PC-3 (cell line): Measurements from ENCODE around the gene LTBP4. TPM values are rescaled to one million over a fixed set of nuclear protein-coding genes. Genes with fewer than 3 reads are reported as not detected.

Experiments used
- ATAC-seq: fragments of 200-7000 bp; cut with Tn5 transposase; 2 replicates; pipeline ENCODE4 v1.9.1; 2020; ENCODE audit warnings: mild to moderate bottlenecking, moderate library complexity
- BruUV-seq: library from RNA; stranded (reverse); fragments of 400-500 nt; replicated peaks from 2 replicates; lab custom pipeline; 2021; lab: Mats Ljungman, UMichigan
- CTCF ChIA-PET: fragments of 300-600 bp; sonication (Branson Sonifier 250); formaldehyde crosslinking; loops from one replicate; lab custom pipeline; 2022; ENCODE audit warnings: antibody characterized with exemption; lab: Charles Lee
- POLR2A ChIA-PET: fragments of 300-600 bp; sonication (Branson Sonifier 250); formaldehyde crosslinking; loops from one replicate; lab custom pipeline; 2022; ENCODE audit warnings: antibody characterized with exemption; ENCODE audit not compliant: unreplicated experiment; lab: Charles Lee
- DNase-seq: peaks from one replicate; pipeline ENCODE4 v3.0.0-alpha.2; 2015
- H2AFZ ChIP-seq: fragments of 300-600 bp; sonication (generic); 2 replicates; pipeline ENCODE4 v1.6.0; 2016; ENCODE audit warnings: antibody characterized with exemption, low read length
- H3F3A ChIP-seq: fragments of 300-600 bp; sonication (generic); one replicate; pipeline ENCODE4 v1.6.0; 2017; ENCODE audit warnings: antibody characterized with exemption, low read length, control low read depth, mild to moderate bottlenecking; ENCODE audit not compliant: unreplicated experiment
- H3K27ac ChIP-seq: fragments of 300-600 bp; sonication (generic); 2 replicates; pipeline ENCODE4 v1.5.1; 2016; ENCODE audit warnings: mild to moderate bottlenecking, low read length
- H3K27me3 ChIP-seq: fragments of 300-600 bp; sonication (generic); 2 replicates; pipeline ENCODE4 v1.6.1; 2016; ENCODE audit warnings: low read length, mixed read lengths
- H3K36me3 ChIP-seq: fragments of 300-600 bp; sonication (generic); 2 replicates; pipeline ENCODE4 v1.6.1; 2016; ENCODE audit warnings: low read depth, mixed run types, low read length, mixed read lengths
- H3K4me1 ChIP-seq: fragments of 300-600 bp; sonication (generic); 2 replicates; pipeline ENCODE4 v1.5.1; 2016; ENCODE audit warnings: low read length; ENCODE audit not compliant: insufficient read depth
- H3K4me2 ChIP-seq: fragments of 300-600 bp; sonication (generic); 2 replicates; pipeline ENCODE4 v1.6.0; 2016; ENCODE audit warnings: low read length
- H3K4me3 ChIP-seq: fragments of 300-600 bp; sonication (generic); 2 replicates; pipeline ENCODE4 v1.5.1; 2016; ENCODE audit warnings: mild to moderate bottlenecking, low read length, mixed read lengths
- H3K79me2 ChIP-seq: fragments of 300-600 bp; sonication (generic); 2 replicates; pipeline ENCODE4 v1.6.1; 2017; ENCODE audit warnings: low read length, mixed read lengths
- H3K9ac ChIP-seq: fragments of 300-600 bp; sonication (generic); 2 replicates; pipeline ENCODE4 v1.6.0; 2016; ENCODE audit warnings: mild to moderate bottlenecking, low read length
- H3K9me2 ChIP-seq: fragments of 300-600 bp; sonication (generic); replicated peaks from 2 replicates; pipeline ENCODE4 v1.6.1; 2016; ENCODE audit warnings: mixed run types, low read length, mixed read lengths
- H3K9me3 ChIP-seq: fragments of 300-600 bp; sonication (generic); 2 replicates; pipeline ENCODE4 v1.6.1; 2016; ENCODE audit warnings: low read length, mixed read lengths
- H4K20me1 ChIP-seq: fragments of 300-600 bp; sonication (generic); 2 replicates; pipeline ENCODE4 v1.6.1; 2016; ENCODE audit warnings: low read length, mixed read lengths
- CTCF ChIP-seq: fragments of 300-600 bp; sonication (generic); conservative IDR thresholded peaks from 2 replicates; pipeline ENCODE4 v1.5.1; 2017; ENCODE audit warnings: antibody characterized with exemption, low read depth, mild to moderate bottlenecking, low read length
- EZH2 ChIP-seq: fragments of 300-600 bp; sonication (generic); IDR thresholded peaks from one replicate; pipeline ENCODE4 v1.6.1; 2017; ENCODE audit warnings: antibody characterized with exemption, mild to moderate bottlenecking, low read length; ENCODE audit not compliant: unreplicated experiment
- EZH2phosphoT487 ChIP-seq: fragments of 300-600 bp; sonication (generic); IDR thresholded peaks from 2 replicates; pipeline ENCODE4 v1.6.1; 2018; ENCODE audit warnings: mild to moderate bottlenecking, antibody characterized with exemption, low read length, borderline replicate concordance
- intact Hi-C: fragments of 100-400 bp; cut with micrococcal nuclease; formaldehyde crosslinking; loops from 2 replicates; pipeline ENCODE4 v1.9.0; 2023
- total RNA-seq: library from RNA; depleted of rRNA; stranded (reverse); fragments of >200 nt; gene quantifications from 2 replicates; pipeline ENCODE4 v1.2.3, GENCODE V29; 2014

LTBP4 gene
- total RNA-seq, 1 experiment from 2014 or later: 8.9 TPM

GRCh38 chr19:40608957-40609356, 7.8 kb downstream of the LTBP4 start:
- no peaks in the 10 kb centered on the region for H3K27me3 ChIP-seq
- no peaks in the 10 kb centered on the region for H3K36me3 ChIP-seq
- H3K4me1 ChIP-seq: peaks cover 25% of the 10 kb centered on the region; the same call in 1 of the 2 replicates
- CTCF ChIA-PET: no interaction called here
- no peaks in the 10 kb centered on the region for H3F3A ChIP-seq
- H3K9ac ChIP-seq: no peak overlapping the region
- intact Hi-C loops: no loop called here
- H2AFZ ChIP-seq: no peak overlapping the region
- DNase-seq (no peak), ATAC-seq (no peak)
- POLR2A ChIA-PET: no interaction called here
- no peaks in the 10 kb centered on the region for H3K9me3 ChIP-seq
- H3K4me3 ChIP-seq: no peak overlapping the region
- TF ChIP-seq CTCF (no peak), EZH2phosphoT487 (no peak), EZH2 (no peak)
- no peak overlapping the region for H3K4me2 ChIP-seq
- H3K9me2 ChIP-seq: no peaks in the 10 kb centered on the region
- H3K79me2 ChIP-seq: no peaks in the 10 kb centered on the region
- H3K27ac ChIP-seq: no peak overlapping the region
- BruUV-seq: TSS peak; percentile 11
- H4K20me1 ChIP-seq: no peaks in the 10 kb centered on the region

GRCh38 chr19:40609561-40610395, 8.6 kb downstream of the LTBP4 start:
- H3K9me2 ChIP-seq: no peaks in the 10 kb centered on the region
- ATAC-seq (no peak), DNase-seq (no peak)
- H3K9me3 ChIP-seq: no peaks in the 10 kb centered on the region
- intact Hi-C loops: no loop called here
- POLR2A ChIA-PET: interaction anchor here (0.6 kb wide), 1 partner anchor 36 kb away, joined by 19 read pairs; no protein-coding TSS in a partner anchor
- H4K20me1 ChIP-seq: no peaks in the 10 kb centered on the region
- no peaks in the 10 kb centered on the region for H3K27me3 ChIP-seq
- no peak overlapping the region for H3K4me3 ChIP-seq
- CTCF ChIA-PET: no interaction called here
- no peak overlapping the region for H2AFZ ChIP-seq
- TF ChIP-seq EZH2 (no peak), CTCF (no peak), EZH2phosphoT487 (no peak)
- no peak overlapping the region for H3K4me2 ChIP-seq
- H3K27ac ChIP-seq: no peak overlapping the region
- H3K79me2 ChIP-seq: no peaks in the 10 kb centered on the region
- H3K4me1 ChIP-seq: peaks cover 26% of the 10 kb centered on the region
- H3K9ac ChIP-seq: no peak overlapping the region
- H3F3A ChIP-seq: no peaks in the 10 kb centered on the region
- no TSS peak for BruUV-seq
- no peaks in the 10 kb centered on the region for H3K36me3 ChIP-seq
